H1 (cell line): Measurements from ENCODE around the gene NGFR.

Experiments
- EZH2 ChIP-seq: fragments of 200-600 bp; sonication (generic); IDR thresholded peaks from 2 replicates; pipeline ENCODE4 v1.7.1; 2012; ENCODE audit warnings: low read depth, mild to moderate bottlenecking, moderate library complexity, low read length, inconsistent platforms; ENCODE audit not compliant: severe bottlenecking
- TAF7 ChIP-seq: optimal IDR thresholded peaks from 2 replicates; pipeline ENCODE3; 2011; ENCODE audit warnings: low read depth, mild to moderate bottlenecking, inconsistent platforms, low read length, moderate library complexity, borderline replicate concordance
- TEAD4 ChIP-seq: IDR thresholded peaks from 2 replicates; pipeline ENCODE4 v1.6.1; 2012; ENCODE audit warnings: low read depth, low read length, inconsistent platforms, mixed read lengths

- TF ChIP-seq EZH2 = no peak
- no peak for TF ChIP-seq TAF7
- TF ChIP-seq TEAD4 = no peak
These were observed 5.7 kb upstream of the NGFR start for GRCh38 chr17:49489348-49489747.
